ENCODE measurements around the gene PROZ.

Gene PROZ

GRCh38 chr13:113138792-113139551, 19.5 kb upstream of the PROZ start:
- Histone ChIP-seq H3K36me3 (ENCODE audit: insufficient read depth, insufficient read length, low read length) (no peaks in the 10 kb centered on the region), H3K27me3 (ENCODE audit: insufficient read depth, insufficient read length) (no peaks in the 10 kb centered on the region), H3K4me3 (ENCODE audit: insufficient read length, low read depth) (no peak overlapping the region), H3K9me3 (ENCODE audit: insufficient read depth, low read length) (no peaks in the 10 kb centered on the region), H3K9ac (ENCODE audit: insufficient read length, low read depth) (no peak overlapping the region), H3K4me1 (ENCODE audit: insufficient read depth, insufficient read length) (peaks cover 8% of the 10 kb centered on the region)
- DNase-seq (ENCODE audit: low read depth, low spot score), result no peak
- TF ChIP-seq YY1 (IDR thresholded peaks at IDR 0.05; ENCODE audit: insufficient read depth, insufficient read length) (no peak), ZNF274 (IDR thresholded peaks at IDR 0.05; ENCODE audit: low read depth, low read length) (no peak), SUZ12 (IDR thresholded peaks at IDR 0.05; ENCODE audit: extremely low read depth, insufficient read depth, insufficient read length) (no peak)

GRCh38 chr13:113139577-113139976, 18.9 kb upstream of the PROZ start:
- no peaks in the 10 kb centered on the region for H3K27me3 ChIP-seq (ENCODE audit: insufficient read depth, insufficient read length)
- no peak for DNase-seq (ENCODE audit: low read depth, low spot score)
- H3K9me3 ChIP-seq (ENCODE audit: insufficient read depth, low read length), result no peaks in the 10 kb centered on the region
- no peak overlapping the region for H3K9ac ChIP-seq (ENCODE audit: insufficient read length, low read depth)
- H3K4me1 ChIP-seq (ENCODE audit: insufficient read depth, insufficient read length), result peaks cover 11% of the 10 kb centered on the region
- H3K4me3 ChIP-seq (ENCODE audit: insufficient read length, low read depth), result no peak overlapping the region
- H3K36me3 ChIP-seq (ENCODE audit: insufficient read depth, insufficient read length, low read length), result no peaks in the 10 kb centered on the region
- TF ChIP-seq SUZ12 (IDR thresholded peaks at IDR 0.05; ENCODE audit: extremely low read depth, insufficient read depth, insufficient read length), result no peak
- TF ChIP-seq ZNF274 (IDR thresholded peaks at IDR 0.05; ENCODE audit: low read depth, low read length), result no peak
- TF ChIP-seq YY1 (IDR thresholded peaks at IDR 0.05; ENCODE audit: insufficient read depth, insufficient read length), result no peak

- TF ChIP-seq ZNF274 (IDR thresholded peaks at IDR 0.05; ENCODE audit: low read depth, low read length) (no peak), SUZ12 (IDR thresholded peaks at IDR 0.05; ENCODE audit: extremely low read depth, insufficient read depth, insufficient read length) (no peak), YY1 (IDR thresholded peaks at IDR 0.05; ENCODE audit: insufficient read depth, insufficient read length) (no peak)
- peaks cover 11% of the 10 kb centered on the region for H3K4me1 ChIP-seq (ENCODE audit: insufficient read depth, insufficient read length)
- no peaks in the 10 kb centered on the region for H3K9me3 ChIP-seq (ENCODE audit: insufficient read depth, low read length)
- no peak for DNase-seq (ENCODE audit: low read depth, low spot score)
- no peak overlapping the region for H3K4me3 ChIP-seq (ENCODE audit: insufficient read length, low read depth)
- no peak overlapping the region for H3K9ac ChIP-seq (ENCODE audit: insufficient read length, low read depth)
- no peaks in the 10 kb centered on the region for H3K27me3 ChIP-seq (ENCODE audit: insufficient read depth, insufficient read length)
- H3K36me3 ChIP-seq (ENCODE audit: insufficient read depth, insufficient read length, low read length), result no peaks in the 10 kb centered on the region
Measured at GRCh38 chr13:113140677-113141600, 17.5 kb upstream of the PROZ start.

GRCh38 chr13:113141601-113141970, 16.9 kb upstream of the PROZ start:
- peaks cover 11% of the 10 kb centered on the region for H3K4me1 ChIP-seq (ENCODE audit: insufficient read depth, insufficient read length)
- H3K9ac ChIP-seq (ENCODE audit: insufficient read length, low read depth), result no peak overlapping the region
- TF ChIP-seq SUZ12 (IDR thresholded peaks at IDR 0.05; ENCODE audit: extremely low read depth, insufficient read depth, insufficient read length) (no peak), ZNF274 (IDR thresholded peaks at IDR 0.05; ENCODE audit: low read depth, low read length) (no peak), YY1 (IDR thresholded peaks at IDR 0.05; ENCODE audit: insufficient read depth, insufficient read length) (no peak)
- no peak overlapping the region for H3K4me3 ChIP-seq (ENCODE audit: insufficient read length, low read depth)
- H3K36me3 ChIP-seq (ENCODE audit: insufficient read depth, insufficient read length, low read length), result no peaks in the 10 kb centered on the region
- H3K9me3 ChIP-seq (ENCODE audit: insufficient read depth, low read length), result no peaks in the 10 kb centered on the region
- no peaks in the 10 kb centered on the region for H3K27me3 ChIP-seq (ENCODE audit: insufficient read depth, insufficient read length)
- no peak for DNase-seq (ENCODE audit: low read depth, low spot score)

- no peak overlapping the region for H3K4me3 ChIP-seq (ENCODE audit: insufficient read length, low read depth)
- no peaks in the 10 kb centered on the region for H3K9me3 ChIP-seq (ENCODE audit: insufficient read depth, low read length)
- no peaks in the 10 kb centered on the region for H3K36me3 ChIP-seq (ENCODE audit: insufficient read depth, insufficient read length, low read length)
- no peak overlapping the region for H3K9ac ChIP-seq (ENCODE audit: insufficient read length, low read depth)
- H3K4me1 ChIP-seq (ENCODE audit: insufficient read depth, insufficient read length), result peaks cover 11% of the 10 kb centered on the region
- DNase-seq (ENCODE audit: low read depth, low spot score), result no peak
- no peak for TF ChIP-seq SUZ12 (IDR thresholded peaks at IDR 0.05; ENCODE audit: extremely low read depth, insufficient read depth, insufficient read length)
- TF ChIP-seq YY1 (IDR thresholded peaks at IDR 0.05; ENCODE audit: insufficient read depth, insufficient read length), result no peak
- H3K27me3 ChIP-seq (ENCODE audit: insufficient read depth, insufficient read length), result no peaks in the 10 kb centered on the region
Measured at GRCh38 chr13:113142876-113143275, 15.6 kb upstream of the PROZ start.

- Histone ChIP-seq H3K9ac (ENCODE audit: insufficient read length, low read depth) (no peak overlapping the region), H3K4me1 (ENCODE audit: insufficient read depth, insufficient read length) (peaks cover 11% of the 10 kb centered on the region), H3K4me3 (ENCODE audit: insufficient read length, low read depth) (no peak overlapping the region), H3K27me3 (ENCODE audit: insufficient read depth, insufficient read length) (no peaks in the 10 kb centered on the region), H3K9me3 (ENCODE audit: insufficient read depth, low read length) (no peaks in the 10 kb centered on the region), H3K36me3 (ENCODE audit: insufficient read depth, insufficient read length, low read length) (no peaks in the 10 kb centered on the region)
- DNase-seq (ENCODE audit: low read depth, low spot score), result no peak
- TF ChIP-seq YY1 (IDR thresholded peaks at IDR 0.05; ENCODE audit: insufficient read depth, insufficient read length) (no peak), SUZ12 (IDR thresholded peaks at IDR 0.05; ENCODE audit: extremely low read depth, insufficient read depth, insufficient read length) (no peak), ZNF274 (IDR thresholded peaks at IDR 0.05; ENCODE audit: low read depth, low read length) (no peak)
Measured at GRCh38 chr13:113143466-113144254, 14.8 kb upstream of the PROZ start.

Data from NT2/D1 (cell line).